Measurements from ENCODE around the gene SLC38A2.
A peak's percentile ranks its signal among the peaks of the same experiment; 100 is the strongest.
"Not testable (repeated sequence)": the region's sequence is repeated elsewhere in the genome, so short reads cannot be mapped to it uniquely, and the experiment has no call there.

The SLC38A2 gene

GRCh38 chr12:46372544-46373300 lies at the start of gene SLC38A2:
SLC38A2 (minus strand) TSS chr12:46372773; CDS start chr12:46371293, 1,480 bp downstream.
- peak; percentile 97 for DNase-seq

GRCh38 chr12:46419675-46420074 lies 47.1 kb upstream of the SLC38A2 start:
- DNase-seq = no peak

GRCh38 chr12:46415552-46415951 lies 43.0 kb upstream of the SLC38A2 start:
- DNase-seq = no peak

GRCh38 chr12:46414591-46415268 lies 42.2 kb upstream of the SLC38A2 start:
- no peak for DNase-seq

- no peak for DNase-seq
Measured at GRCh38 chr12:46413368-46413767, 40.8 kb upstream of the SLC38A2 start.

GRCh38 chr12:46412857-46413256 lies 40.3 kb upstream of the SLC38A2 start:
- DNase-seq = no peak

- no peak for DNase-seq
Measured at GRCh38 chr12:46410495-46410894, 37.9 kb upstream of the SLC38A2 start.

GRCh38 chr12:46409974-46410373 lies 37.4 kb upstream of the SLC38A2 start:
- DNase-seq = no peak

- no peak for DNase-seq
Measured at GRCh38 chr12:46409342-46409741, 36.8 kb upstream of the SLC38A2 start.

GRCh38 chr12:46408441-46408840 lies 35.9 kb upstream of the SLC38A2 start:
- no peak for DNase-seq

GRCh38 chr12:46407361-46407760 lies 34.8 kb upstream of the SLC38A2 start:
- no peak for DNase-seq

- peak; percentile 27 for DNase-seq
Measured at GRCh38 chr12:46406352-46407027, 33.9 kb upstream of the SLC38A2 start.

- DNase-seq = no peak
Measured at GRCh38 chr12:46404733-46405132, 32.2 kb upstream of the SLC38A2 start.

GRCh38 chr12:46404225-46404631 lies 31.7 kb upstream of the SLC38A2 start:
- no peak for DNase-seq

GRCh38 chr12:46403719-46404070 lies 31.1 kb upstream of the SLC38A2 start:
- DNase-seq = no peak

- no peak for DNase-seq
Measured at GRCh38 chr12:46402941-46403718, 30.6 kb upstream of the SLC38A2 start.

GRCh38 chr12:46402451-46402850 lies 29.9 kb upstream of the SLC38A2 start:
- DNase-seq = no peak

GRCh38 chr12:46401662-46402061 lies 29.1 kb upstream of the SLC38A2 start:
- DNase-seq = no peak

- DNase-seq = no peak
Measured at GRCh38 chr12:46400406-46400805, 27.8 kb upstream of the SLC38A2 start.

- not testable (repeated sequence) for DNase-seq
Measured at GRCh38 chr12:46399461-46400248, 27.1 kb upstream of the SLC38A2 start.

- DNase-seq = no peak
Measured at GRCh38 chr12:46396826-46397225, 24.3 kb upstream of the SLC38A2 start.

- no peak for DNase-seq
Measured at GRCh38 chr12:46395388-46395787, 22.8 kb upstream of the SLC38A2 start.
